Measurements from ENCODE around the gene PLSCR3.

GRCh38 chr17:7443499-7444485 is 49.5 kb upstream of the PLSCR3 start:
- TF ChIP-seq CTCF (IDR thresholded peaks at IDR 0.05) = no peak
- no peak for TF ChIP-seq POLR2A (IDR thresholded peaks at IDR 0.05)

All from uterus (tissue), 2 donors.